ENCODE results near the gene LRG1.

Gene LRG1

GRCh38 chr19:4524808-4525562 lies 14.9 kb downstream of the LRG1 start:
- DNase-seq: peak; percentile 66 to 67

- peak; percentile 43 to 67 for DNase-seq
Observed at GRCh38 chr19:4523306-4524110, 16.3 kb downstream of the LRG1 start.

GRCh38 chr19:4522291-4523002 lies 17.4 kb downstream of the LRG1 start:
- DNase-seq: no peak

DNA sequence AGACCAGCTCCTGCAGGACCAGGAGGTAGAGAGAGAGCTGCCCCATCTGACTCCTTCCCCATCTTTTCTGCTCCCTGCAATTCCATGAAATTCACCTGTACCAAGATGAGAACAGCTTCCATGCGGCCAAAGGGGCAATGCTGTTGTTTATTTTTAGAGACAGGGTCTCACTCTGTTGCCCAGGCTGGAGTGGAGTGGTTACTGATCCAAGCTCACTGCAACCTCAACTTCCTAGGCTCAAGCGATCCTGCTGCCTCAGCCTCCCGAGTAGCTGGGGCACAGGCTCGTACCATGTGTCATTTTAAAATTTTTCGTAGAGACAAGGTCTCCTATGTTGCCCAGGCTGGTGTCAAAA lies 18.0 kb downstream of the LRG1 start:
- DNase-seq: no peak

DNA sequence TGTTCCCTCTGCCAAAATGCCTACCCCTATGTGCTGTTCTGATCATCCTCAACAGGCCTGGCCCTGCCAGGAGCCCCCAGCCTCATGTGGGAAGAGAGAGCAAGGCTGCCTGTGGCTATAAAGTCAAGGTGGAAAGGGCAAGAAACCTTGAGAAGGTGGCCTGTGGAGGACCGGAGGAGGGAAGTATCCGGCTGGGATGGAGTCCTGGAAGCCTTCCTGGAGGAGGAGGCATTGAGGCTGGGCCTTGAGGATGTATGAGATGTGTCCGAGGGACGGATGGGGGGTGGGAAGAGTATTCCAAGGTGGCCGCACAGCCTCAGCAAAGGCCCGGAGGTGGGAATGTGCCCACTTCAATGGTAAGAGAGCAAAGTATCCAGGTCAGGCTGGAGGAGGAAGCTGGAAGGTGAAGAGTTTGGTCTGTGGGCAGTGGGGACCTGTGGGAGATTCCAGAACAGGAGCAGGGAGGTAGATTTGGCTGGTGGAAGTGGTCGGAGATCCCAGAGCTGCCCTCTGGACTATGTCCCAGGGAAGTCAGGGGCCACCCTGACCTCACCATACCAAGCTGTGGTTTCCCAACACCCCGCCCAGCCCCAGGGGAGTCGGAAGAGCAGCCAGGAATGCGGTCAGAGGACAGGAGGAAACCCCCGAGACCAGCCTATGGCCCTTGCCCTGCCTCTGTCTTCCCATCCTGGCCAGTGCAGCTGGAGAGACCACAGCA lies 18.5 kb downstream of the LRG1 start:
- no peak for DNase-seq

DNA sequence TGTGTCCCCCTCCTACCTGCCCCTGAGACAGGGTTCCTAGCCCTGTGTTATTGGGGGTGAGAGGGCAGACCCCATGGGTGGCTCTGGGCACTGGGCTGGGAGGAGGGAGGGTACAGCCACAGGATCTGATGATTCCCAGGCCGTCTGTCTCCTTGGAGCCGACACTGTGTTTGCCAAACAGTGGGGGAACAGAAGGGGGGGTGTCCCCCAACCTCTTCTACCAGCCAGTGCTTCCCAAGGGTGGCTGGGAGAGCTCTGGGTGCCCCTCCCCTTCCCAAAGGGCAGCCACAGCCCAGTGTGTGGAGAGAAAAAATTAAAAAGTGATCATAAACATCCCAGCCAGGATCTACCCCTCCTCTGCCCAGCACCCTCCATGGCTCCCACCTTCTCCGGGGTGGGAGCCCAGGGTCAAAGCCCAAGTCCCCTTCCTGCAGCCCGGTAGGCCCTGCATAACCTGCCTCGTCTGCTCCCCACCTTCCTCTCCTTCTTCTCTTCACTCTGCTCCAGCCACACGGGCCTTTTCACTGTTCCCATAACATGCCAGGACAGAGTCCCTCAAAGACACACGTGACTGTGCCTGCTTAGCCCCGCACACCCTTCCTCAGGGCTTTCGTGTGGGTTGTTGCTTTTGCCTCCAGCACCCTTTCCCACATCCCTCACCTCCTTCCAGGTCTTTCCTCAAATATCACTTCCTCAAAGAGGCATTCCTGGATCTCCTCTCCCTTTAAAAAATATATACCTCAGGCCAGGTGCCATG lies 20.1 kb downstream of the LRG1 start:
- DNase-seq: no peak

GRCh38 chr19:4519172-4519496 lies 20.7 kb downstream of the LRG1 start:
- no peak for DNase-seq

DNA sequence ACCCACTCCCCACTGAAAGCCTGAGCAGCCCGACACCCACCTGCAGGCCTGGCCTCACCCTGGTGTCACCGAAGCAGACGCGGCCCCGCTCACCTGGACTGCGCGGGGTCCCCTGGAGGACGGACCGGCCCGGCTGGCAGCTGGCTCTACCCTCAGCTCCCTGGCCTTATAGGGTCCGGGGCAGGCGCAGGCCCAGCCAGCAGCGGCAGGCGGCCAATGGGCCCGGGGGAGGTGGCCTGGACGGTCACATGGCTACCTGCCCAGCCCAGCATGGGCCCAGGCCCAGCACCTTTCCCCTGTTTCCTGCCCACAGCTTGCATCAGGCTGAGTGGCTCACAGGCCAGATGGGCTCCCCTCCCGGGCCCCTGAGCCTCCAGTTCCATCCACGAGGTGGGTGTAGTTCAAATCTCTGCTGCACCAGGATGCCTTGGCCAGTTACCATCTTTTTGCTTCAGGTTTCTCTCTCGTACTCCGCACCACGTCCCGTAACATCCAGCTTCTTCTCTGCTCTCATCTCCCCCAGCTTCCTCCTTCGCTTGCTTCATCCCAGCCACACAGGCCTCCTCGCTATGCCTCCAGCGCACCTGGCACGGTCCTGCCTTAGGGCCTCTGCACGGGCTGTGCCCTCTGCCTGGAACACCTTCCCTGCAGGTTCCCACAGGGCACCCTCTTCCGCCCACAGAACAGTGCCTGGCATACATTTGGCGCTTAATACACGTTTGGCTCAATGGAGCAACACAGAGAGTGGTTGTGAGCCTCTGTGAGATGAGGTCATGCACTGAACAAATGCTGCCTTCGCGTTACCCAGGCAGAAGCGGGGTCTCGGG lies 21.3 kb downstream of the LRG1 start, which contains the start of gene PLIN4:
Gene PLIN4, minus strand, starts transcription at position 142 of the 827 bp plus-strand sequence. CDS start 214 bp downstream, outside the sequence.
- DNase-seq: no peak

- DNase-seq: no peak
Observed at GRCh38 chr19:4517451-4518057, 22.3 kb downstream of the LRG1 start.

DNA sequence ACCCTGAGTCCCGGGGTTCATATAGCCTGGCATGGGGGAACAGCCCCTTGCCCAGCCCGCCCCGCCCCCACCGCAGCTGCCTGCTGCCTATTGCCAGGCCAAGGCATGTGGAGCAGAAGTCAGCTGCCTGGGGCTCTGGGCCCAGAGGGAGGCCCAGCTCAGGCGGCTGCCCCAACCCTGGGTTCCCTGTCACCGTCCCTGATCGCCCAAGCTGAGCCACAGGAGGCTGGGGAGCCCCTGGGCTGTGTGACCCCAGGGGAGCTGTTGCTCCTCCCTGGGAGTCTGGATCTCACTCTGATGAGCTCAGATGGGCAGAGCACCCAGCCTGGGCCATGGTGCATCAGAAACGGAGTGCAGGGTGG lies 22.9 kb downstream of the LRG1 start:
- DNase-seq: no peak

DNA sequence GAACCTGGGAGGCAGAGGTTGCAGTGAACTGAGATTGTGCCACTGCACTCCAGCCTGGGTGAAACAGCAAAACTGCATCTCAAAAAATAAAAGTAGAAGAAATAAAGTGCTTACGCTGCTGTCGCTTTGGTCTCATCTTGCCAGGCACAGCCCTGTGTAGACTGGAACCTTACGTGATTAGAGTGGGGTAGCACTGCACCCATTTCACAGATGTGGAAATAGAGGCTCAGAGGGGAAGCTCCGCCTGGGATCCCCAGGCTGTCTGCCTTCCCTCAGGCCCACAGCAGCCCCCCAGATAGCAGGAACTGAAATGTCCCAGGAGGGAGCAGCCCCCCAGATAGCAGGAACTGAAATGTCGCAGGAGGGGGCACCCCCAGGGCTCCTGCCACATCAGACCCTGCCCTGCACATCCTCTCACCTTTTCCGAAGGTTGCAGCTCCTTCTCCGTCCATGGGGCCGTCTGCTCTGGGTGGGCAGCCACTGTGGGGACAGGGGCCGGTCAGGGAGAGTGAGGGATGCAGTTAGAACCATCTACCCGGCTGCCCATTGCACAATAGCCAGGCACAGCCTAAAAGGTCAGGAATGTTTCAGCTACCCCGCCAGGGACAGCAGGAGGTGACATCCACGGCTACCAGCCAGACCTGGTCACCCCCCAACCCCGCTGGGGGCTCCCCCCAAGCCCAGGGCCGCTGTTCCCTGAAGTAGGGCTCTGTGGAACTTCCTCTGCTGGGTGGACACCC lies 23.5 kb downstream of the LRG1 start:
- DNase-seq: no peak

- DNase-seq: no peak
Observed at GRCh38 chr19:4515732-4516131, 24.1 kb downstream of the LRG1 start.

GRCh38 chr19:4513248-4513647 lies 26.6 kb downstream of the LRG1 start:
- DNase-seq: no peak

DNA sequence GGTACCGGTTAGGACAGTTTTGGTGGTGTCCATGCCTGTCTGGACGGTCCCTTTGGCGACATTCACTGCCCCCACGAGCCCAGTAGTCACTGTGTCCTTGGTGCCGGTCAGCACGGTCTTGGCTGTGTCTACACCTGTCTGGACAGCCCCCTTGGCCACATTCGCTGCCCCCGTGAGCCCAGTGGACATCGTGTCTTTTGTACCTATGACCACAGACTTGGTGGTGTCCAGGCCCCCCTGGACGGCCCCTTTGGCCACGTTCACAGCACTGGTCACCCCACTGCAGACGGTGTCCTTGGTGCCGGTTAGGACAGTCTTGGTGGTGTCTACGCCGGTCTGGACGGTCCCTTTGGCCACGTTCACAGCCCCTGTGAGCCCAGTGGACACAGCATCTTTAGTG lies 27.8 kb downstream of the LRG1 start:
- no peak for DNase-seq

DNA sequence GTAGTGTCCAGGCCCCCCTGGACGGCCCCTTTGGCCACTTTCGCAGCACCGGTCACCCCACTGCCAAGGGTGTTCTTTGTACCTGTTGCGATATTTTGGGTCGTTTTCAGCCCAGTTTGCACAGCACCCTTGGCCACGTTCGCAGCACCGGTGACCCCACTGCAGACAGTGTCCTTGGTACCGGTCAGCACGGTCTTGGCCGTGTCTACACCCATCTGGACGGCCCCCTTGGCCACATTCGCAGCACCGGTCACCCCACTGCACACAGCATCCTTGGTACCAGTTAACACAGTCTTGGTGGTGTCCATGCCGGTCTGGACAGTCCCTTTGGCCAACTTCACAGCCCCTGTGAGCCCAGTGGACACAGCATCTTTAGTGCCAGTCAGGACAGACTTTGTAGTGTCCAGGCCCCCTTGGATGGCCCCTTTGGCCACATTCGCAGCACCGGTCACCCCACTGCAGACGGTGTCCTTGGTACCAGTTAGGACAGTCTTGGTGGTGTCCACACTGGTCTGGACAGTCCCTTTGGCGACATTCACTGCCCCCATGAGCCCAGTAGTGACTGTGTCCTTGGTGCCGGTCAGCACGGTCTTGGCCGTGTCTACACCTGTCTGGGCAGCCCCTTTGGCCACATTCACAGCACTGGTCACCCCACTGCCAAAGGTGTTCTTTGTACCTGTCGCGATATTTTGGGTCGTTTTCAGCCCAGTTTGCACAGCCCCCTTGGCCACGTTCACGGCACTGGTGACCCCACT lies 28.4 kb downstream of the LRG1 start:
- no peak for DNase-seq

- DNase-seq: no peak
Observed at GRCh38 chr19:4510435-4511255, 29.2 kb downstream of the LRG1 start.

DNA sequence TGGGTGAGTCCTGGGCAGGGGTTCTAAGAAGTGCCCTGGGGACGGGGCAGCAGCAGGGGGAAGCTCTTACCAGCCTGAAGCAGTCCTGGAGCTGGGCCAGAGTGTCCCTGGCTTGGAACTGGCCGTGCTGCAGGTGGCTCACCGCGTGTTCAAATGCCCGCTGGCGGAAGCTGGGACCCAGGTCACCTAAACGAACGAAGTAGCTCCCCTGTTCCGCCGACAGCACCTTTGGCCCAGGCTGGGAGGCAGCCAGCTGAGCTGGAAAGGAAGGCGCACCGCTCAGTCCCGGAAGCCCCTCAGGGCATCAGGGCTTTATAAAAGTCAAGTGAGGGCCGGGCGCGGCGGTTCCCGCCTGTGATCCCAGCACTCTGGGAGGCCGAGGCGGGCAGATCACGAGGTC lies 31.1 kb downstream of the LRG1 start:
- DNase-seq: no peak

GRCh38 chr19:4507804-4508203 lies 32.0 kb downstream of the LRG1 start:
- no peak for DNase-seq

GRCh38 chr19:4507150-4507452 lies 32.7 kb downstream of the LRG1 start:
- DNase-seq: no peak
